COLO668 (cell line): ENCODE measurements around the gene CD302.
A peak's percentile ranks its signal among the peaks of the same experiment; 100 is the strongest.
"Not testable (repeated sequence)": the region's sequence is repeated elsewhere in the genome, so short reads cannot be mapped to it uniquely, and the experiment has no call there.

Experiments used
- DNase-seq: peaks from one replicate; lab custom pipeline; 2025; ENCODE audit not compliant: unreplicated experiment; lab: John Stamatoyannopoulos, UW

The CD302 gene

DNA sequence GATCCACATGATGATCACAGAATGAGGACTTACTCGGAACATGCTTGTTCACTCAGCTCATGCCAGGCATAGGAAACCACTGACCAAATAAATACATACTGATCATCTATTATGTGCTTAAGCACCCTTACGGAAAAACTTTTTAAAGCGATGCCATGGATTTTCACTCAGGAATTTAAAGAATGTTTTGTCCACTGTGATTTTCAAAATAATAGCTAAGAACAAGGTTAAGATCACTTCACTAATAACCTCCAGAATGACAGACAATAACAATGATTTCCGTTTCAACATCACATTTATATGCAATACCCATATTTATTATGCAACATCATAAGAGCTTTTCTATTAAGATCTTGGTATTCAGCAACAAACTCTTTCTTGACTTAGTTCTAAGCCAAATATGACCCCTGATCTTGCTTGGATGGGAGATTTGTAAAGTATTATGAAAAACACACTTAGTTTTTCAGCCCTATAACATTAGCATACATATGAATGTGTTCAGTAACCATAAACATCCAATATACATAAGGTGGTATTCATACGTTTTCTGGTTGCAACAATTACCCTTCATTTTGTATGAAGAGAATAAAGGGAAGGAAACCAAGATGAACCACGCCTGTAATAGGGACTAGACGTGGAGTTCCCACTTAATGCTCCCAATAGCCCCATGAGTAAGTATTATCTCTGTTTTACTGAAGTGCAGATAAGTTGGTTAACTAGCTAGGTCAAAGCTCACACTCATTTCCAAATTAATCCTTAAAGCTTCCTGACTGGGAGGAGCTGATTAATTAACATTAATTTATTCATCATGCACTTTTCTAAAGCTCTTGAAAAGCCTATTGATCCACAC is 1.9 kb downstream of the CD302 start:
- no peak for DNase-seq

DNA sequence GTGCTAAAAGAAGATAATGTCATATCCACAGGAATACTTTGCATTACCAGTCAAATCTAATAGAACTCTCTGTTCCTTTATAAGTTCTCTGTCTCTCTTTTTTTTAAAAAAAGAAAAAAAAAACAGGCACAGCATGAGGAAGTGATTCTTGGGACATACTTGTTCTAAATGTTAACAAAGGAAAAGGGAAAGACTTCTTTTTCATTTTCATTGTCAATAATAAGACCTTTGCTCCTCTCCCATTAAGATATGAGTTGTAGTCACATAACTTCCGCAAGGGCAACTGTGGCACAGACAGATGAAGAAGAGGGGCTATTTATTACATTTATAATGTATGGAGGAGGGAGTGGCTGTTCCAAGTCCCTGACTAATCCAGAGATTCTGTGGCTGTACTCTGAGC is 4.7 kb downstream of the CD302 start:
- no peak for DNase-seq

- no peak for DNase-seq
Observed at GRCh38 chr2:159792599-159792998, 5.4 kb downstream of the CD302 start.

DNA sequence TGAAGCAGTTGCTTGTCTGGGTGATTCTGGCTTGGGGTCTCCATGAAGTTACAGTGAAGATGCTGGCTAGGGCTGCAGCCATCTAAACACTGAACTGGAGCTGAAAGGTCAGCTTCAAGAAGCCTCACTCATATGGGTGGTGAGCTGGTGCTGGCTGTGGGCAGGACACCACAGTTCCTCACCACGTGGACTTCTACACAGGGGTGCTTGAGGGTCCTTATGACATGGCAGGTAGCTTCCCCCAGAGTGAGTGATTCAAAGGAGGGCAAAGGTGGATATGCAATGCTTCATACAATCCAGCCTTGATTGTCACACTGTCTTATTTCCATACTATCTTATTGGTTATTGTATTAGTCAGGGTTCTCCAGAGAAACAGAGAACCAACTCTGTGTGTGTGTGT is 6.0 kb downstream of the CD302 start:
- DNase-seq: no peak

DNA sequence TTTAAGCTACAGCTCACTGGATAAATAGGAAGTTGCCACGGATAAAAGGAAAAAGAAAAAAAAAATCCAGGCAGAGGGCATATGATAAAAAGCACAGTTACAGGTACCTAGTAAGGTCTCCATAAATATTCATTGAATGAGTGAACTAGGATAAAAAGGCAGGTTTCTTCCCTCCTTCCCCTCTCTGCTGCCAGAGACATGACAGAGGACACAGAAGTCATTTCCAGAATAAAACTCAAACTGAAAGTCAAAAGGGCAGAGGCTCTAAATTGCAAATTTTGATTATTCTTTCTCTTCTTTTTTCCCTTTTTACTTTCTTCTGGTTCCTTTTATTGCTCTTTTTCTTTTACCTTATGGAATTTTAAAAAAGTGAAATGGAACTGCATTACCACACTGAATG is 7.7 kb downstream of the CD302 start:
- DNase-seq: no peak

DNA sequence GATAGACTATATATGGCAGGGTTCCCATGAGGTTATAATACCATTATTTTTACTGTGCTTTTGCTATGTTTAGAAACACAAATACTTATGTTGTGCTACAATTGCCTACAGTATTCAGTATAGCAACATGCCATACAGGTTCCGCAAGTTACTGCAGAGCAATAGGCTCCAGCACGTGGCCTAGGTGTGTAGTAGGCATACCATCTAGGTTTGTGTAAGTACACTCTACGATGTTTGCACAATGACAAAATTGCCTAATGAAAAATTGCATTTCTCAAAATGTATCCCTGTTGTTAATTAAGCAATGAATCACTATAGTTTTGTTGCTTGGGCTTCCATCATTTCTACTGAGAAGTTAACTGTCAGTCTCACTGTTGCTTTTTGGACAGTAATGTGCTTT is 9.8 kb downstream of the CD302 start:
- peak; percentile 23 for DNase-seq

GRCh38 chr2:159787647-159788046 is 10.4 kb downstream of the CD302 start:
- DNase-seq: not testable (repeated sequence)

DNA sequence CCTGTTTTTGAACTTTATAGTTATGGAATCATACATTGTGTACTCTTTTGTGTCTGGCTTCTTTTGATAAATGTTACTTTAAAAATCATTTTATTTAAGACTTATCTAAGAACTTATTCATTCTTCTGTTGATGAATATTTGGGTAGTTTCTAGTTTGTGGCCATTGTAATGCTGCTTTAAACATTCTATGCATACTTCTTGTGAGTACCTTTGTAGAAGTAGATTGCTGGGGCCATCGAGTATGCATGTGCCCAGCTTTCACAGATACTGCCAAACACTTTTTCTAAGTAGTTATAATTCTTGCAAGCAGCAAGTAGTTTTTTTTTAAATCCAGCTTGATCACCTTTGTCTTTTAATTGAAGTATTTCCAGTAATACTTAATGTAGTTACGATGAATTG is 11.1 kb downstream of the CD302 start:
- DNase-seq: no peak

DNA sequence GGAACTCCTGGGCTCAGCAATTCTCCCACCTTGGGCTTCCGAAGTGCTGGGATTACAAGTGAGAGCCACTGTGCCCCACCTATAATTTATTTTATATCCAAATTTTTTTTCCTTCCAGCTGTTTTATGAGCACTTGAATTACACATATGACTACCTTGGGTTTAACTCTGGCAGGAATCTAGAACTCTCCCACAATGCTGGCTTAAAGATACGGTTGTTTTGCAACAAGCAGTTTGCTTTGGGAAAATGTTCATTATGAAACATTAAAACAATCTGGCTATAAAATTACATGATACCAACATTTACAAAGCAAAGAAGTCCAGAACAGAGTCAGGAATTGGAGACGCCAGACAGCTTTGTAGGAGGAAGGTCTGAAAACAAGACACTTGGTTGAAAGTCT is 12.8 kb downstream of the CD302 start:
- no peak for DNase-seq

DNA sequence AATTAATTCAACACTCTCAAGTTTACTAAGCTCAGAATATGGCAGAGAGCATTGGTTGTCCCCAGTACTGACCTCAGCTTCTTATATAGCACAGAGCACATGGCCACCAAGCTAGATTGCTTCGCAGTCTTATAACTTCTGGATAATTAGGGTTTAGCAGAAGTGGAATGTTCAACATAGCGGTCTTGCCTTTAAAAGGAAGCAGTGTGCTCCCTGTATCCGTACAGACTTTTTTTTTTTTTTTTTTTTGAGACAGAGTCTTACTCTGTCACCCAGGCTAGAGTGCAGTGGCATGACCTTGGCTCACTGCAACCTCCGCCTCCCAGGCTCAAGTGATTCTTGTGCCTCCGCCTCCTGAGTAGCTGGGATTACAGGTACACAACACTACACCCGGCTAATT is 13.3 kb downstream of the CD302 start:
- not testable (repeated sequence) for DNase-seq

DNA sequence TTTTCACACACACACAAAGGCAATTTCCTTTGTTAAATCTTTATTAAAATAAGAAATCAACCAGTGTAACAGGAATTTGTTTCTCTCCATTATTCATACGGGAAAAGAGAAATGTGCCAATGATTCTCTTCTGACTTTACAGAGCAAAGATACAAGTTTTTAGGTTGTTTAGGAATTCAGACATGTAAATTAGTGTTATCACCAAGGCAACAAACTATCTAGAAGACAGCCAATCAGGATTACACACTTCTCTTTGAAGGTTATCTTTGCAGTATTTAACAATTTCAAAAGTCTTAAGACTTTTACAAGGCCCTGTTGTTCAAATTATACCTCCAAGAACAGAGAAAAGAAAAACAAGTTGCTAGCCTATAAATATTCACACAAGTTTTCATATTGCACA is 14.5 kb downstream of the CD302 start:
- DNase-seq: no peak

DNA sequence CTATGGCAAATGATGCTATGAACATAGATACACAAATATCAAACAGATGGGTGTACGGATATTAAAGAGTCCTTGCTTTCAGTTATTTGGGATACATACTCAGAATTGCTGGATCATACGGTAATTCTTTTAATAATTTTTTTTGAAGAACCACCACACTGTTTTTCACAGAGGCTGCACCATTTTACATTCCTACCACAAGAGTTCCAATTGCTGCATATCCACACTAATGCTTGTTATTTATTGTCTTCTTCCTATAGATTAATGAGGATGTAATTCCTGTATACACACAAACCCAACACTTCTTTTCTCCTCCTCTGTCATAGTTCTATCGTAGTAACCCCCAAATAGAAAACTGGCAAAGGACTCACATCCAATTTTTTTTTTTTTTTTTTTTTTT is 21.7 kb downstream of the CD302 start:
- no peak for DNase-seq

DNA sequence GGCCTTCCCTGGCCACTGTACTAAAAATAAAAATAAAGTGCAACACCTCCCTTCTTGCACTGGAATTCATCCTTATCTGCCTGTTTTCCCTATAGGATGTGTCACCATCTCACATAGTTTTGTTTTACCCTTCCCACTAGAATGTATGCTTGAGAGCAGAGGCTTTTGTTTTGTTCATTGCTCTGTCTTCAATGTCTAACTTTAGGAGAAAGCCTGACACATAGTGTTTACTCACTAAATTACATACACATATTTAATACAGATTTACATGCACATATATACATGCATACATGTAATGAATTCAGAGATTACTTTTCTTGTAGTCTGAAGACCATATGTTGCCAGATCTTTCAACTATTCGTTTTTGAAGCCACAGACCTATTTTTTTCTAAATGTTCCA is 23.0 kb downstream of the CD302 start:
- DNase-seq: no peak

GRCh38 chr2:159774370-159774990 is 23.5 kb downstream of the CD302 start:
- DNase-seq: no peak

- no peak for DNase-seq
Observed at GRCh38 chr2:159773886-159774285, 24.1 kb downstream of the CD302 start.

- no peak for DNase-seq
Observed at GRCh38 chr2:159773426-159773825, 24.6 kb downstream of the CD302 start.

GRCh38 chr2:159769147-159769546 is 28.9 kb downstream of the CD302 start:
- DNase-seq: no peak

DNA sequence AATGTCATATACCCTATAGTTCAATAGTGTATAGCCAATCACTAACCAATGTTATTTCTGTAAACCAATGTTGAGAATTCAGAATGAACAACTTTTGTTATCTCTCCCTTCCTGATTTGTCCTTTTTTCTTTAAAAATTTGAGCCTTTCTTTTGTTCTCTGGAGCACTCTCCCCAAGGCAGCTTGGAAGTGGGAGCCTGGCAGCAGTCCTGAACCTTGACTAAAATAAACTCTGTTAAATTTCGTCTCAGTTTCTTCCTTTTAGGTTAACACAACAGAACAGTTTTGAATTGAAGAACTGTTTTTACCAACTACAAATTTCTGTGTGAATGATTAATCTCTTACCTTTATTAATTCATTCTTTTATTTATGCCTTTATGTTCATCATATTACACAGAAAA is 35.9 kb downstream of the CD302 start:
- no peak for DNase-seq

GRCh38 chr2:159760326-159760725 is 37.7 kb downstream of the CD302 start:
- no peak for DNase-seq

DNA sequence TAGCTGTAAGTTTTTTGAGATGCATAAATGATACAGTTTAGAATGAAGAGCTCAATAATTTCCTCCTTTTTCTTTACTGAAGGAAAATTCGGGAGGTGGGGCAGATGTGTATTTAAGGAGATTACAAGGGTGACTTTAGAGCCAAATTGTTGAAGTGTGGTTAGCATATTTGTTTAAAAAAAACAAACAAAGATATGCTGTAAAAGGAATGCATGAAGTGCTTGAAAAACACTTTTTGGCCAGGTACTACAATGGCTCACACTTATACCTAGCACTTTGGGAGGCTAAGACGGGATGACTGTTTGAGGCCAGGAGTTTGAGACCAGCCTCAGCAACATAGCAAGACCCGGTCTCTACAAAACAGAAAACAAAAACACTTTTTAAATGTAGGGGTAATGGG is 38.4 kb downstream of the CD302 start:
- no peak for DNase-seq

DNA sequence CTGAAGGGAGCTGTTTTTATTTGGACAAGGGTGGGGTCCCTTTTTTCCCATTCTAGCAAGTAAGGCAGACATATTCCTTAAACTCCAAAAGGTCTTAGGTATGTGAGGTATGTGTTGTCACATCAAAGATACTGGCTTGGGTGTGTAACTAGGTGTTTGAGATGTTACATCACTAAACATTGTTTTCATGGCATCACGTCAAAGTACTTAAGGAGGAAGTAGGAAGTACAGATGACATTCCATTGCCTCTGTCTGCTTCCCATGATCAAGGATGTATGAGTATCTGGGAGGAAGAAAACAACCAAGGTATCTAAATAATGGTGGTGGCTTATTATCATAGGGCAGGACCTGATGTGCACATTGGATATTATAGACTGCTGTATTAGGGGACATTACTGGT is 39.3 kb downstream of the CD302 start:
- DNase-seq: no peak

DNA sequence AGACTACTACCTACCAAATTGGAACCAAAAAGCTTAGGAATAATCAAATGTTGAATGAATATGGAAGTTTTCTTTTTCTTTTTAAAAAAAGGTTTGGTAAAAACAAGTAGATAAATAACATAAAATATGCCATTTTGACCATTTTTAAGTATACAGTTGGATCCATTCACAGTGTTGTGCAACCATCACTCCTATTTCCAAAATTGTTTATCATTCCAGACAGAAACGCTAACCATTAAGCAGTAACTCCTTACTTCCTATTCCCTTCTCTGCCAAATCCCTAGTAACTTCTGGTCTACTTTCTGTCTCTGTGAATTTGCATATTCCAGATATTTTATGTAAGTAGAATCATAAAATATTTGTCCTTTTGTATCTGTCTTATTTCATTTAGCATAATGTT is 39.8 kb downstream of the CD302 start:
- DNase-seq: no peak

GRCh38 chr2:159755788-159756187 is 42.2 kb downstream of the CD302 start:
- no peak for DNase-seq
